ENCODE measurements around the gene LIMD2.
"Not testable (repeated sequence)": the region's sequence is repeated elsewhere in the genome, so short reads cannot be mapped to it uniquely, and the experiment has no call there.

LIMD2 gene

DNA sequence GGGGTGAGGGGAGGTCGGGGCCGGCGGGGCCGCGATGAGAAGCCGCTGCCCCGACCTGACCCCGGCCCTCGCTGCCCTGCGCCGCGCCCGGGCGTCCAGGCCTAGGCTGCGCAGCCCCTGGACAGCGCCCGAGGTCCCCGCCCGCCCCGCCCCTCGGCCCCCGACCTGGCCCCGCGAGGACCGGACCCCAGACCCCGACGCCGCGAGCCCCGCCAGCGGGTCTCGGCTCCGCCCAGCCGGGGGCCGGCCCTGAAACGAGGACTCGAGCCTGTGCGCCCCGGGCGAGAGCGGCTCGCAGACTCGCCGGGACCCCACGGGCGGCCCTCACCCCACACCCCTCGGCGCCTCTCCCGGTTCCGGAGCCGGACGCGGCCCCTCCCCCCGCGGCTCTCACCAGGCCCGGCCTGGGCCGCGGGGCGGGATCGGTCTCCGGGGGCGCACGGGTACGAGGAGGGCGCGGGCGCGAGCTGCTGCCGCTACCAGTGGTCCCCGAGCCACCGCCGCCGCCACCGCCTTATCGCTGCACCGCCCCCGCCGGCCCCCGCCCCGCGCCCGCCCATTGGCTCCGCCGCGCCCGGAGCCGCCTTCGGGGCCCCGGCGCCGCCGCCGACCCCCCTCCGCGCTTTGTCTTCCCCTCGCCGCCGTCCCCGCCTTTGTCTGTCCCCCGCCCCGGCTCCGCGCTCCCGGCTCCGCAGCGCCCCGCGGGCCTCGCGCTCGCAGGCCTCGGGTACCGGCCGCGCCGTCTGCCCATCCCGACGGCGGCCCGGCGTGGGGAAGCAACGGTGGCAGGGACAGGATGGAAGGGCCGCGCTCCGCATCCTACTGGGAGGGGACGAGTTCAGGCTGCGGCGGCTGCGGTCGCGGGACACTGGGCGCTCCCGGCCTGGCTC is at the start of gene LIMD2:
LIMD2 (minus strand) TSS at position 488 of the 890 bp plus-strand sequence. CDS start 827 bp downstream, outside the sequence.
- peak; percentile 82 for DNase-seq

DNA sequence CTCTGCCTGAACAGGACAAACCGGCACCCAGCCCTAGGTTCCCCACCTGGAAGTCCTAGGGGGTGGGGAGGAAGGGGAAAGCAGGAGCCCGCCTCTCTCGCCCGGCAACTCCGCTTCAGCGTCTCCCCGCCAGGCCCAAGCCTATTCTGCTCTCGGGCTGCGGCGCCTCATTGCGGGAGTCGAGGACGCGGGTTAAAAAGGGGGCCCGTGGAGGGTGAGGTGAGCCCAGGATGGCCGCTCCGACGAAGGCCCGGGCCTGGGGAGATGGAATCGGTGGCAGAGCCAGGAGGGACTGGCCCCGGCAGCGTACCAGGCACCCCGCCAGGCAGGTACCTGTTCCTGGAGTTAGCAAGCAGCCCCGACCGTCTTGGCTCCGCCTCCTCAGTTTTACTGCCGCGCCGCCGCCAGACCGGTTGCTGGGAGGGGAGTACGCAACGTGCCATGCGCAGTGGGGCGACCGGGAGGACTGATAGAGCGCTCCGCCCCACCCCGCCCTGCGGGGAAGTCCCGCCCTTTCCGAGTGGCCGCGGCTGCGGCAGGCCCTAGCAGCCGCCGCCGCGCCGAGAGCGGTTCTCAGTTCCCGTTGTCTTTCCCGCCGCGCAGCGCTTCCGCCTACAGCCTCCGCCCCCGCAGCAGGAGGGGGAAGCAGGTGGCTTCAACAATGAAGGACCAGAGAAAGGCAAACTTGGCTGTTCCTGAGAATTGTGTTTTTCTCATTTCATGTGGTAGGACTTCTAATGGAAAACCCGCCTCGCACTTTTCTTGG is 41.7 kb upstream of the LIMD2 start, which contains the start of gene STRADA:
STRADA (minus strand) TSS at position 392 of the 766 bp plus-strand sequence. CDS start 13,430 bp downstream, outside the sequence.
- peak; percentile 100 for DNase-seq

GRCh38 chr17:63741143-63741407 is 41.1 kb upstream of the LIMD2 start:
- no peak for DNase-seq

GRCh38 chr17:63740464-63741142 is 40.7 kb upstream of the LIMD2 start:
- DNase-seq: no peak

- no peak for DNase-seq
These were observed 35.8 kb upstream of the LIMD2 start for GRCh38 chr17:63735691-63736090.

DNA sequence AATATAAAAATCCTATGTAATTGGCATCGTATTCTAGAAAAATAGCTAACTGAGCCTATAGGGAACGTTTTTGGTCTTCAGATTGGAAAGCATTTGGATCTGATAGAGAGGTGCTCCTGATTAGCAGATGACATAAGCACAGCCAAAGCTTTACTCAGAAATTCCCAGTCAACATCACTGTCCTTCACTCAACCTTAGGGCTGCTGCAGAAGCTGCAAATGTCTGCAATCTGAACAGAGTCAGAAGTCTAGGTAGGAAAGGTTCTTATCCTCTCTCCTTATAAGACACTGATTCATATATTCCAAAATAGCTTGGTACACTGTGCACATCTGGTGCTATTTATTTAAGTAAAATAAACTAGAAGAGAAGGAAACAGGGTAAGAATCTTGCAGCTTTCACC is 22.5 kb upstream of the LIMD2 start:
- DNase-seq: no peak

GRCh38 chr17:63720194-63720593 is 20.3 kb upstream of the LIMD2 start:
- DNase-seq: not testable (repeated sequence)

GRCh38 chr17:63718988-63719387 is 19.1 kb upstream of the LIMD2 start:
- DNase-seq: no peak

- DNase-seq: no peak
These were observed 16.5 kb upstream of the LIMD2 start for GRCh38 chr17:63716426-63716825.

- DNase-seq: no peak
These were observed 14.8 kb upstream of the LIMD2 start for GRCh38 chr17:63714550-63715277.

- DNase-seq: no peak
These were observed 9.2 kb upstream of the LIMD2 start for GRCh38 chr17:63709110-63709509.

DNA sequence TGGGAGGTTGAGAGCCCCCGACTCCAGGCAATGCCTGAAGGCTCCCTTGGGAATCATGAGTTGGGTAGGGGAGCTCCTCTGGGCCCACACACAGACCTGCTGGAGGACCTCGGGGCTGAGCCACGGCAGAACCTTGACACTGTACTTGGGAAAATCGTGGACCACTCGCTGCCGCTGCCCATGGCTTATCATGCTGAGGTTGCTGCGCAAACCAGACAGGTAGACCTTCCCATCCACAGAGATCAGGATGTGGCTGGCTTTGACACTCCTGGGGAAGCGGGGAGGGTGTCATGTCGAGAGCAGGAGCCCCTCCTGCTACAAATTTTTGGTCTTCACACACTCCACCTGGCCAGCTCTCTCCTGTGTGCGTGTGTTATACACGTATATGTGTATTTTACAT is 7.2 kb upstream of the LIMD2 start:
- no peak for DNase-seq

GRCh38 chr17:63706336-63707082 is 6.6 kb upstream of the LIMD2 start:
- no peak for DNase-seq

GRCh38 chr17:63705657-63706056 is 5.7 kb upstream of the LIMD2 start:
- no peak for DNase-seq

GRCh38 chr17:63704836-63705235 is 4.9 kb upstream of the LIMD2 start:
- DNase-seq: no peak

DNA sequence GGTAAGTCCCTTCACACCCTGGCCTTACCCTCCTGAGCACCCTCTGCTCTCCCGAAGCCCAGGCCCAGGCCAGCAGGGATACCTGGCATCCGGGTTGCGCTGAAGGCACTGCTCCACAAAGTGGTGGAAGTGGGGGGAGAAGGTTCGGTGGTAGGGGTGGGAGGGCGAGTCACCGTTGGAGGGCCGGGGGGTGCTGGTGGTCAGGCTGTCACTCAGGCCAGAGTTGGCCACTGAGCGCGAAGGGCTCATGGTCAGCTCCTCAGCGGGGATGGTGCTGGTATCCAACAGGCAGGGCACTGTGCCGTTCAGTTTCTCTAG is 4.3 kb upstream of the LIMD2 start:
- no peak for DNase-seq

DNA sequence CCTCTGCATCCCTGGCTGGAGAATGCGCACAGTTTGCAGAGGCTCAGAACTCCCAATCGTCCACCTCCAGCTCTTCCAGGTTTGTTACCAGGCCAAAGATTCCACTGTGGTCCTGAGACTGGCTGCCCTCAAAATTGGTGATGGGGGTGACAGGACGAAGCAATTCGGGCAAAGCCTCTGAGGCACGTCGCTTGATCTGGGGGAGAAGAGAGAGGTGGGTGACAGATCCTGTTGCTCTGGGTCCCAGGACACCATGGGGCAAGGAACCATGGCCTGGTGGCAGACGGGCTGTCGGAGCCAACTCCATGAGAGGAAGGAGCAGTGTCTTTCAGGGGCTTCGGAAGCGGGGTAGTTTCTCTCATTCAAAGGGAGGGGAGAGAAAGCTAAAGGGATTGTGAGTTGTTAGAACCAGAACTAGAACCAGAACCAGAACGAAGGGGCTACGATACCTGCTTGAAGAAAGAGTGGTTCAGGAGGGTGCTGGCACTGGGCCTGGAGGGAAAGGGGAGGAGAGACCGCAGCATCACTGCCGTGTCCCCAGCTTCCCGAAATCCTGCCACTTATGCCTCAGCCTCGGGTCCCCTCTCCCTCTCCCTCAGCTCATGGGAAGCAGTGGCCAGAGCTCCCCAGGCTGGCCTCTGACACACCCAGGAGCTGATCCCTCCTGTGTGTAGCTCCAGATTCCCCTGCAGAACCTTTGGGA is 3.8 kb upstream of the LIMD2 start:
- no peak for DNase-seq

GRCh38 chr17:63703029-63703428 is 3.1 kb upstream of the LIMD2 start:
- no peak for DNase-seq

- no peak for DNase-seq
These were observed 2.7 kb upstream of the LIMD2 start for GRCh38 chr17:63702721-63703015.

- peak; percentile 76 for DNase-seq
These were observed 2.2 kb upstream of the LIMD2 start for GRCh38 chr17:63701868-63702720.

- no peak for DNase-seq
These were observed 1.5 kb upstream of the LIMD2 start for GRCh38 chr17:63701456-63701820.
